ENCODE measurements around the gene RPL7A.
A peak's percentile ranks its signal among the peaks of the same experiment; 100 is the strongest.
"Not testable (repeated sequence)": the region's sequence is repeated elsewhere in the genome, so short reads cannot be mapped to it uniquely, and the experiment has no call there.

Gene RPL7A

DNA sequence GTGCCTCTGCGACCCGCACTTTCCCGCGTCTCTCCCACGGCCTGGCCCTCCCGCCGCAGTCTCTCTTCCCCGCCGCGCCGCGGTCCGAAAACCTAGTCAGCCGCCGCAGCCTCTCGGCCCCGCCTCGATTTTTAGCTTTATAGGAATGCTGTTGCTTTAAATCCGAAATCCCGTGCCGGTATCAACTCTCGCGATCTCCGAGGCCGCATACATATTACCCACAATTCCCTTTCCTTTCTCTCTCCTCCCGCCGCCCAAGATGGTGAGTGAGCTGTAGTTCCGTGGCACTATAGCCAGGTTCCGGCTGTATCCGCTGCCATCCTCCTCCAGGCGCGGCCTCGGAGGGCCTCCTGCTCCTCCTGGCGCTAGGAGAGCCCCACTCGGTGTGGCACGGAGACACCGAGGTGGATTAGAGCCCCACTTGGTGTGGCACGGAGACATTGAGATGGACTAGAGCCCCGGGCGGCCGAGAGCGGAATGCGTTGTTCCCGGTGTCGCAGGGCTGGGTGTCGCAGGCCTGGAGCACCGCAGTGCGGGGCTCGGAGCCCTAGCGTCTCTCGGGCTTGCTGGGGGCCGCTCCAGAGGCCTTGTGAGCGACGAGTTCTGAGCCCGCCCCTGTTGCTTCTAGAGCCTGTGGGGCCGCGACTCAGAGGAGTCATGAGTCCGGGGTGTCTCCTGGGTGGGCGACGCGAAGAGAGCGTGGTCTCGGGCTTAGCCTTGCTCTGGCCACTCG lies at the start of gene RPL7A, which contains the start of gene MED22:
TSS of gene RPL7A (plus strand) at position 234 of the 733 bp plus-strand sequence. CDS start at position 260, 26 bp downstream.
TSS of gene MED22 (minus strand) at position 147 of the 733 bp plus-strand sequence. CDS start 1,469 bp downstream, outside the sequence.
- DNase-seq = peak; percentile 82 to 92

GRCh38 chr9:133299996-133300395 lies 48.0 kb upstream of the RPL7A start:
- not testable (repeated sequence) for DNase-seq

- DNase-seq = no peak
Observed at GRCh38 chr9:133301253-133302230, 46.5 kb upstream of the RPL7A start.

- DNase-seq = no peak
Observed at GRCh38 chr9:133303266-133304157, 44.5 kb upstream of the RPL7A start.

- DNase-seq = no peak
Observed at GRCh38 chr9:133304158-133304470, 43.9 kb upstream of the RPL7A start.

DNA sequence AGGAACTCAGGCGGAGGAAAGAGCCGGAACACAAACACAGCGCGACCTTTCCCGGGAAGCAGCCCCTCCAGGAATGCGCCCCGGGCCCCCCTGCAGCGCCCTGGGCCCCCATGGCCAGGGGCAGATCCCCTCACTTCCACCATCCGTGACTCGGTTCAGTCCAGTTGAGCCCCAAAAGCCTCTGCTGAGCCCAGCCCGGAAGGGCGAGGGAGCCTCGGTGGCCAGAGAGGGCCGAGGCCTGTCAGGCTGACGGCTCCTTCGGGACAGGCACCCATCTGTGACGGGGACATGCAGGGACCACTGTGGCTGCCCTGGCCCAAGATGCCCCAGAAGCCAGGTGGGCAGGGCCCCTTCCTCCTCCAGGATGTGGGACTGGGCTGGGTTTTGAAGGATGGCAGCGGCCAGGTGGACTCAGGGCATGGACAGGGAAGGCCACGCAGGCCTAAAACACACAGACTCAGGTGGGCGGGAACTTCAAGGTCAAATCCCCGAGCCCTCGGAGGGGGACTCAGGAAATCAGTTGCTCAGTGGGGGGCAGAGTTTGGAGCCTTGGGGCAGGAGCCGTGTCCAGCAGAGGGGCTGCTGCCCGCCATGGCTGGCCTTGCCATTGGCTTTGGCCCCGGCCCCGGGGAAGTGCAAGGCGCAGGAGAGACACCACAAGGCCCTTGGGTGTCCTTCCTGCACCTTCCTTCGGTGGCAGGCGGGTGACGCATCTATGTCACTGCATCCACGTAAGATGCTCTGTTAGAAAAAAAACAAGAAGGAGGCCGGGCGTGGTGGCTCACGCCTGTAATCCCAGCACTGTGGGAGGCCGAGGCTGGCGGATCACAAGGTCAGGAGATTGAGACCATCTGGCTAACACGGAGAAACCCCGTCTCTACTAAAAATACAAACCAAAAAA lies 43.3 kb upstream of the RPL7A start:
- no peak for DNase-seq

DNA sequence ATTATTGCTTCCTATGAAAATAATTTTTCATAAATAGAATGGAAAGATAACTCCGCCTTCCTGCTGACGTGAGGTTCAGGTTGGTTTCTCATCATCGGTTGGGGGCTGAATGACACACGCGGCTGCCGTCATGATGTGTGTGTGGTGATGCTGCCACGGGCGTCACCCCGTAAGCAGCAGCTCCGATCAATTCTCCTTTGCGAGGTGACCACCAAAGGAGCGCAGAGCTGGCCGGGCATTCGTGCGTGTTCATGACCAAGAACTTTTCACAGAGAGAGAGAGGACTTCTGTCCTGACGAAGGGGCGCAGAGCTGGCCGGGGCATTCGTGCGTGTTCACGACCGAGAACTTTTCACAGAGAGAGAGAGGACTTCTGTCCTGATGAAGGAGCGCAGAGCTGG lies 42.3 kb upstream of the RPL7A start:
- DNase-seq = no peak

DNA sequence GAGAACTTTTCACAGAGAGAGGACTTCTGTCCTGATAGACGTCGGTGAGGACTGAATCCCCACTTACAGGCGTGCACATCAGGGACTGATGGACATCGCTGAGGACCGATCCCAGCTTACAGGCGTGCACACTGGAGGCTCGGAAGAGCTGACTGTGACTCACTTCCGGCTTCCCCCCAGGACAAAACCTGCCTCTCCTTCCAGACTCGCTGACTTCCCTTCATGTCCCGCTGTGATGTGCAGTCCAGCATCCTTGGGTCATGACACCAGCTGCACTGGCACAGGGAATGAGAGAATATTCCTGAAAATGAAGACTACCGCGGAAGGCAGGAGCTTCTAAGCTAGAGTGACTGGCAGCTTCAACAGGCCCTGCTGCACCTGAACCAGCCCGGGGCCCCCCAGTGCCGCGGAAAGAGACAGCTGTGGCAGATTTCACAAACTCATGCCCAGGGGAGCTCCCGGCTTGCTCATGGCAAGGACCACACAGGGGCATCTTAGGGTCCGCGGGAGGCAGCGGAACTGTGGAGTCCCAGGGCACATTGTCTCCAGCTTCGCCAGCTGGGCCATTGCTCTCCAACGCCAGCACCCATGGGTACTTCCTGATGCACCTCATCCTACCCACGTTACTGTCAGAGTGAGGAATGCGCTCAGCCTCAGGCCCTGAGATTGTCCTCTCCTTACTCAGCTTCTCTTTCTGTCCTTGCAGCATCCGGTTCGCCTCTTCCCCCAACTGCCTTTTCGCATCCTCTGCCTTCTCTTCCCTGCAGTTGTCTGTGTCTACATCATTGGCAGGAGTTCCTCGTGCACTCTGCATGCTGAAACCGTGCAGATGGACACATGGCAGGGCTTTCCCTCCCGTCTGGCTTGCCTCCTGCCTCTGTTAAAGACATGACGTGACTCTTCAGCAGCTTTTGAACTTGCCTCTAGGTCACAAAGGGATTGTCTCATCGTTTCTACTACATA lies 41.5 kb upstream of the RPL7A start:
- no peak for DNase-seq

DNA sequence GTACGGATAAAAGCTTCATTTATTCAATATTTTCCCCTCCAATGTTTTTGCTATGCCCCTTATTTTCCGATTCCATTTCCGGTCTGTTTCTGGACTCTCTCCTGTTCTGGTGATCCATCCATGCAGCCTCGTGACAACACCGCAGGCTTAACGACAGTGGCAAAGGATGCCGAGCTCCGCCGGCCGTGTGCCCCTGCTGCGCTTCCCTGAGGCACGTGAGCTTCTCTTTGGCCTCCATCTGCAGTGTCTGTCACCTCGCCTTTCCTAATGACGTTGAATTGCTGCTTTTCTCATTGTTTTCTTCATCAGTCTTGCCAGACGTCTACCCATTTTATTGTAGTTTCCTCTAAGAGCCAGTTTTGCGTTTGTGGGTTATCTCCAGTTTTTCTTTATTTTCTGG lies 40.7 kb upstream of the RPL7A start:
- DNase-seq = no peak

DNA sequence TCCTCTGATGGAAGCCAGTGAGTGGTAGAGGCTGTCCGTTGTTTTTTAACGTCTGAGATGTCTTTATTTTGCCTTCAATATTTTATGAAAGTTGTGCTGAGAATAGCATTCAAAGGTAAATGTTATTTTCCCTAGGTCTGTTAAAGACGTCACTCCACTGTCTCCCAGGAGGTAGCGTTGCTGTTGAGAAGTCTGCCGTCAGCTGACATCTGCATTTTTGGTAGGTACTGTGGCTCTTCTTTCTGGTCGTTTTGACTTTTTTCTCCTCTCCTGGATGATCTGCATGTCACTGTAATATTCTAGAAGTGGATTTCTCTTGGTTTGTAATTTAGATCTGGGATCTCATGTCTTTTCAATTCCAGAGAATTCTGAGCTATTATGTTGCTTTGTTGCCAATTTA lies 38.4 kb upstream of the RPL7A start:
- DNase-seq = no peak

GRCh38 chr9:133315997-133316396 lies 32.0 kb upstream of the RPL7A start:
- no peak for DNase-seq

GRCh38 chr9:133317551-133317950 lies 30.5 kb upstream of the RPL7A start:
- DNase-seq = not testable (repeated sequence)

DNA sequence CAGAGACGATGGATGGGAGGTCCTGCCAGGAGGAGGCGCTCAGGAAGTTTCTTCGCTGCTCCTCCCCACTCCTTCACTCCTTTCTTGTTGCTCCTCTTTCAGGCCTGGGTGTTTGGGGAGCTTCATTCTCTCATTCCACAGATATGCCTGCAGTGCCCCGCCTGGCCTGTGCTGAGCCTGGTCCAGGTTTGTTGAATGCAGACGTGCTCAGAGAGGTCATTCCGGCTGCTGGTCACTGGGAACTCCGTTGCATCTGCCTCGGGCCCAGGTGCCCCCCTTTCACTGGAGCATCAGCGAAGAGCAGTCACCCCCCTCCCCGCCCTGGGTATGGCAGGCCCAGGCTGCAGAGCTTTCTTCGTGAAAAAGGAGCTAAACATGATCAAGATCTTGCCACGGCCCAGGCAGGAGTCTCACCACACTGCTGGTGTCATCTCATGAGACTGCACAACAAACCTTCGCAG lies 27.6 kb upstream of the RPL7A start:
- no peak for DNase-seq

DNA sequence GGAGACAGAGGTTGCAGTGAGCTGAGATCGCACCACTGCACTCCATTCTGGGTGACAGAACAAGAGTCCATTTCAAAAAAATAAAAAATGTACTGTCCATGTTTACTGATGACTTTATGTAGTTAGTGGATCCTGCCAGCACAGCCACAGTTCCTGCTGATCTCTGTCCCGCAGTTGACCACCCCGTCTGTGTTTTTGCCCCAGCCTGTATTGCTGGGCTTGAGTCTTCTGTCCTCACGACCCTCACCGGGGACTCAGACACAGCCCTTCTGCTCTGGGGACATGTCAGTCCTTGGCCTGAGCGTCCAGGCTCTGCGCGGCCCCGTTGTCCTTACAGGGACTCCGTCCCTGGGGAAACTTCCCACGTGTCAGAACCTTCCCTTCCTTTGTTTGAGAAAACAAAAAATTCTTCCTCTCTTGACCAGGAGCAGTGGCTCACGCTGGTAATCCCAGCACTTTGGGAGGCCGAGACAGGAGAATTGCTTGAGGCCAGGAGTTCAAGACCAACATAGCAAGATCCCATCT lies 26.5 kb upstream of the RPL7A start:
- DNase-seq = no peak

DNA sequence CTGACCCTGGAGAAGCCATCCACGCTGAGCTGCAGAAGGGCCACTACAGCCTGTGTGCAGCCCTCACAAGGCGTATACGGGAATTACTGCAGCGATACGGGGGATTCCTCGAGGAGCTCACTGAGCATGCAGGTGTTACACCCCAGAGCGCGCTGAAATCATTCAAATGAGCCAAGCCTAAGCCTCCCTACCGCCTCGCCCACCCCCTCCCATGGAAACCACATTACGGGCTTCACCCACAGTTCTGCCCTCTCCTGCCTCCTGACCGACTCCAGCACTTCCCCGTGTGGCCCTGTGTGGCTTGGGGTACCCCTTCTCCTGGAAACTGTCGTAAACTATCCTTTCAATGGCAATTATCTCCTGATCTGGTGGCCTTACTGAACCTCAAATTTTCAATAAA lies 25.3 kb upstream of the RPL7A start:
- DNase-seq = no peak

DNA sequence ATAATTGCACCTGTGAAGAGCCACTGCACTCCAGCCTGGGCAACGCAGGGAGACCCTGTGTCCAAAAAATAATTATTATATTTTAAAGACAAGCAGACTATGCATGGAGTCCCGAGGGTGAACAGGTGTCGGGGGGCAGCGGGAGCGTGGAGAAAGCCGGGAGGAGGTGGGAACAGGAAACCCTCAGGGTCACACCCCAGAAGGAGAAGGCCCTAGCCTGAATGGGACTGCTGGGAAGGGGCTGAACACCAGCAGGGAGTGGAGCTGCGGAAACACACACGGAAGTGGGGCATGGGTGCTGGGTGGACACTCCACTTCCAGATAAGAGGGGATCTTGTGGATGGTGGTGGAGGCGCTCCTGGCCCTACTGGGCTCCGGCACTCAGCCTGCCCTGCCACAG lies 24.8 kb upstream of the RPL7A start:
- no peak for DNase-seq

GRCh38 chr9:133323991-133324703 lies 23.9 kb upstream of the RPL7A start:
- DNase-seq = no peak

GRCh38 chr9:133327021-133327420 lies 21.0 kb upstream of the RPL7A start:
- not testable (repeated sequence) for DNase-seq

- no peak for DNase-seq
Observed at GRCh38 chr9:133327834-133328484, 20.1 kb upstream of the RPL7A start.

Measured in NCI-H526 (cell line).